Peyer's patch (tissue), 4 donors: ENCODE results near the gene PCDHGC5.

Source experiments
- POLR2A ChIP-seq, 2 donors: fragments of 450-650 bp; IDR thresholded peaks; one replicate each; pipeline ENCODE4 v1.5.1; 2017; ENCODE audit warnings: antibody characterized with exemption in 2 of 2, mild to moderate bottlenecking in 2 of 2, moderate library complexity in 2 of 2
- TF ChIP-seq, protein P1 (sequence below), 6 experiments: fragments of 450-650 bp in 4 of 6; fragments of 200-600 bp in 2 of 6; sonication (generic) in 1 of 6; IDR thresholded peaks; one replicate each; pipeline ENCODE4 v1.5.1; 2017 to 2019; ENCODE audit warnings: antibody characterized with exemption in 6 of 6, mild to moderate bottlenecking in 3 of 6, moderate library complexity in 1 of 6

- TF ChIP-seq, protein P1, sequence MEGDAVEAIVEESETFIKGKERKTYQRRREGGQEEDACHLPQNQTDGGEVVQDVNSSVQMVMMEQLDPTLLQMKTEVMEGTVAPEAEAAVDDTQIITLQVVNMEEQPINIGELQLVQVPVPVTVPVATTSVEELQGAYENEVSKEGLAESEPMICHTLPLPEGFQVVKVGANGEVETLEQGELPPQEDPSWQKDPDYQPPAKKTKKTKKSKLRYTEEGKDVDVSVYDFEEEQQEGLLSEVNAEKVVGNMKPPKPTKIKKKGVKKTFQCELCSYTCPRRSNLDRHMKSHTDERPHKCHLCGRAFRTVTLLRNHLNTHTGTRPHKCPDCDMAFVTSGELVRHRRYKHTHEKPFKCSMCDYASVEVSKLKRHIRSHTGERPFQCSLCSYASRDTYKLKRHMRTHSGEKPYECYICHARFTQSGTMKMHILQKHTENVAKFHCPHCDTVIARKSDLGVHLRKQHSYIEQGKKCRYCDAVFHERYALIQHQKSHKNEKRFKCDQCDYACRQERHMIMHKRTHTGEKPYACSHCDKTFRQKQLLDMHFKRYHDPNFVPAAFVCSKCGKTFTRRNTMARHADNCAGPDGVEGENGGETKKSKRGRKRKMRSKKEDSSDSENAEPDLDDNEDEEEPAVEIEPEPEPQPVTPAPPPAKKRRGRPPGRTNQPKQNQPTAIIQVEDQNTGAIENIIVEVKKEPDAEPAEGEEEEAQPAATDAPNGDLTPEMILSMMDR (IDR thresholded peaks at IDR 0.05), result no peak
- TF ChIP-seq POLR2A (IDR thresholded peaks at IDR 0.05), result no peak
Measured at GRCh38 chr5:141483902-141484301, 5.0 kb upstream of the PCDHGC5 start.
